Neural cell (in vitro differentiated cells): ENCODE data around the gene SPEG. TPM values are rescaled to one million over a fixed set of nuclear protein-coding genes. Genes with fewer than 3 reads are reported as not detected.

Experiments
- H2AFZ ChIP-seq: fragments of 200-600, 300-800 bp; sonication (generic), shearing (Covaris generic); 2 replicates; pipeline ENCODE4 v1.6.0; 2014; ENCODE audit warnings: low read depth, mild to moderate bottlenecking, antibody characterized with exemption, low read length, moderate library complexity
- H3F3A ChIP-seq: fragments of 200-600 bp; shearing (Covaris generic); 2 replicates; pipeline ENCODE4 v1.6.1; 2016; ENCODE audit warnings: mild to moderate bottlenecking, moderate library complexity, mixed read lengths, antibody characterized with exemption, low read length; ENCODE audit not compliant: insufficient read depth, poor library complexity, severe bottlenecking
- H3K27ac ChIP-seq: fragments of 200-600, 300-800 bp; sonication (generic), shearing (Covaris generic); 2 replicates; pipeline ENCODE4 v1.5.1; 2014; ENCODE audit warnings: mild to moderate bottlenecking, low read length, moderate library complexity
- H3K27me3 ChIP-seq: fragments of 300-800, 200-600 bp; sonication (generic), shearing (Covaris generic); 2 replicates; pipeline ENCODE4 v1.6.0; 2014; ENCODE audit warnings: mild to moderate bottlenecking, low read depth, low read length, moderate library complexity; ENCODE audit not compliant: insufficient read depth
- H3K36me3 ChIP-seq: fragments of 300-800, 200-600 bp; sonication (generic), shearing (Covaris generic); 2 replicates; pipeline ENCODE4 v1.5.1; 2014; ENCODE audit warnings: mild to moderate bottlenecking, antibody characterized with exemption, low read length, moderate library complexity; ENCODE audit not compliant: insufficient read depth
- H3K4me2 ChIP-seq: fragments of 300-800, 200-600 bp; sonication (generic), shearing (Covaris generic); 2 replicates; pipeline ENCODE4 v1.6.0; 2014; ENCODE audit warnings: mild to moderate bottlenecking, low read length
- H3K4me3 ChIP-seq: fragments of 300-800, 200-600 bp; sonication (generic), shearing (Covaris generic); 2 replicates; pipeline ENCODE4 v1.5.1; 2014; ENCODE audit warnings: mild to moderate bottlenecking, low read length, moderate library complexity
- H3K79me2 ChIP-seq: fragments of 200-600 bp; shearing (Covaris generic); replicated peaks from 2 replicates; pipeline ENCODE4 v1.6.0; 2014; ENCODE audit warnings: mild to moderate bottlenecking, low read length, moderate library complexity; ENCODE audit not compliant: insufficient read depth
- H3K9ac ChIP-seq: fragments of 300-800, 200-600 bp; sonication (generic), shearing (Covaris generic); 2 replicates; pipeline ENCODE4 v1.6.1; 2016; ENCODE audit warnings: mild to moderate bottlenecking, low read length, mixed read lengths
- H3K9me2 ChIP-seq: fragments of 200-600 bp; shearing (Covaris generic); 2 replicates; pipeline ENCODE4 v1.6.1; 2016; ENCODE audit warnings: mild to moderate bottlenecking, low read length, mixed read lengths; ENCODE audit not compliant: insufficient read depth
- H3K9me3 ChIP-seq: fragments of 200-600, 300-800 bp; sonication (generic), shearing (Covaris generic); 2 replicates; pipeline ENCODE4 v1.6.1; 2016; ENCODE audit warnings: mild to moderate bottlenecking, mixed run types, low read length, moderate library complexity, mixed read lengths
- H4K20me1 ChIP-seq: fragments of 200-600 bp; shearing (Covaris generic); 2 replicates; pipeline ENCODE4 v1.6.1; 2016; ENCODE audit warnings: mild to moderate bottlenecking, mixed run types; ENCODE audit not compliant: insufficient read depth
- EP300 ChIP-seq: fragments of 450-650 bp; conservative IDR thresholded peaks from 2 replicates; pipeline ENCODE4 v1.6.1; 2014; ENCODE audit warnings: antibody characterized with exemption, mild to moderate bottlenecking, moderate library complexity; ENCODE audit not compliant: poor library complexity, severe bottlenecking
- MXI1 ChIP-seq: fragments of 450-650 bp; conservative IDR thresholded peaks from 2 replicates; pipeline ENCODE4 v1.6.1; 2014; ENCODE audit warnings: antibody characterized with exemption, mild to moderate bottlenecking; ENCODE audit not compliant: poor library complexity, severe bottlenecking
- POLR2AphosphoS5 ChIP-seq: IDR thresholded peaks from 2 replicates; pipeline ENCODE4 v1.6.1; 2012
- RAD21 ChIP-seq: fragments of 450-650 bp; conservative IDR thresholded peaks from 2 replicates; pipeline ENCODE4 v1.6.1; 2014; ENCODE audit warnings: antibody characterized with exemption, mild to moderate bottlenecking, moderate library complexity
- SMC3 ChIP-seq: fragments of 450-650 bp; conservative IDR thresholded peaks from 2 replicates; pipeline ENCODE4 v1.6.1; 2014; ENCODE audit warnings: antibody characterized with exemption, mild to moderate bottlenecking, moderate library complexity; ENCODE audit not compliant: poor library complexity
- TAF1 ChIP-seq: IDR thresholded peaks from 2 replicates; pipeline ENCODE4 v1.6.1; 2012; ENCODE audit warnings: low read depth
- polyA plus RNA-seq: library from polyadenylated mRNA; depleted of rRNA; stranded (reverse); fragments of >200 nt; gene quantifications from 2 replicates; pipeline ENCODE4 v1.2.3, GENCODE V29; 2014
- TF ChIP-seq, protein P1 (sequence below): fragments of 450-650 bp; IDR thresholded peaks from 2 replicates; pipeline ENCODE4 v1.5.1; 2014; ENCODE audit warnings: antibody characterized with exemption, mild to moderate bottlenecking, moderate library complexity; ENCODE audit not compliant: poor library complexity, severe bottlenecking

The SPEG gene
- polyA plus RNA-seq, 1 donor from 2014 or later = 58.3 TPM

DNA sequence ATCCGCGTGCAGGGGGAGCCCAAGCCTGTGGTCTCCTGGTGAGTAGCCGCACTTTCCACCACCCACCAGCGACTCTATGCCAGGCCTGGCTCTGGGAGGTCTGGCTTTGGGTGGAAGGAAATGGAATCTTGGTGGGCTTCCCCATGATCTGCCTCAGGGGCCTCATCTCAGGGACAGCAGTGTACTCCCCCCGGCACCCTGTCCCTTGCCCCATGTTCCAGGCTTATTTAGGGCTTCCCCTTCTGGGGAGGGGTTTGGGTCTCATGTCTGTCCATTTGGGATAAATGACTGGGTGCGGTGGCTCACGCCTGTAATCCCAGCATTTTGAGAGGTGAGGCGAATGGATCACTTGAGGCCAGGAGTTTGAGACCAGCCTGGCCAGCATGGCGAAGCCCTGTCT lies 27.7 kb downstream of the SPEG start:
- Histone ChIP-seq H2AFZ (no peak overlapping the region), H3K4me2 (no peak overlapping the region), H3K9me2 (no peaks in the 10 kb centered on the region), H3K27me3 (no peaks in the 10 kb centered on the region), H3K9ac (no peak overlapping the region), H3K36me3 (no peaks in the 10 kb centered on the region), H3K27ac (no peak overlapping the region), H3K4me3 (no peak overlapping the region), H3K79me2 (no peaks in the 10 kb centered on the region), H3F3A (no peaks in the 10 kb centered on the region), H3K9me3 (no peaks in the 10 kb centered on the region), H4K20me1 (no peaks in the 10 kb centered on the region)
- TF ChIP-seq SMC3 (no peak), MXI1 (no peak)

DNA sequence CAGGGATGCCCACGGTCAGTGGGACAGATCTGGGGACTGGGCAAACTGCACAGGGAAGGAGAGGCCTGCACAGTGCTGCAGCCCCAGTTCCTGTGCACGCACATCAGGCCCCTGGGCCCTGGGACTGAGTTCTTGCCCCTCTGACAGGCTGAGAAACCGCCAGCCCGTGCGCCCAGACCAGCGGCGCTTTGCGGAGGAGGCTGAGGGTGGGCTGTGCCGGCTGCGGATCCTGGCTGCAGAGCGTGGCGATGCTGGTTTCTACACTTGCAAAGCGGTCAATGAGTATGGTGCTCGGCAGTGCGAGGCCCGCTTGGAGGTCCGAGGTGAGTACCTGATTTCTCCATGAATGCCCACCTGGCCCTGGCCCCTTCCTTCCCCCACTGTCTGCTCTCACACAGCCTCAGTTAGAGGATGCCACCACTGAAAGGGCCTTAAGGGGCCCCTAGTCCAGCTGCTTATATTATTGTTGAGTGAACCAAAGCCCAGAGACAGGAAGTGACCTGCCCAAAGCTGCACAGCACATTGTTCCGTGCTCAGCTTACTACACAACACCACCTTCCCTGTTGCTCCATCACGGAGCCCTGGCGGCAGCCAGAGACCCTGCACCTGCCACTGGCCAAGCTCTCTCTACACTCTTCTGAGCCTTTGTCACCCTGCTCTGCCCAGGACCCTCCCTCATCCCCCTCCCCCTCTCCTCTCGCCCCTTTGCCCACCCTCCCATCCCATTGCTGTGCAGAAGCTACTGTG lies 29.8 kb downstream of the SPEG start:
- Histone ChIP-seq H3K4me2 (no peak overlapping the region), H3K27me3 (no peaks in the 10 kb centered on the region), H3K9me2 (no peaks in the 10 kb centered on the region), H3K27ac (no peak overlapping the region), H3K9me3 (no peaks in the 10 kb centered on the region), H3K9ac (no peak overlapping the region), H3K4me3 (no peak overlapping the region), H2AFZ (no peak overlapping the region), H3K36me3 (no peaks in the 10 kb centered on the region), H3K79me2 (no peaks in the 10 kb centered on the region), H4K20me1 (no peaks in the 10 kb centered on the region), H3F3A (no peaks in the 10 kb centered on the region)
- TF ChIP-seq SMC3 = no peak
- TF ChIP-seq RAD21 = no peak
- TF ChIP-seq TAF1 = no peak

DNA sequence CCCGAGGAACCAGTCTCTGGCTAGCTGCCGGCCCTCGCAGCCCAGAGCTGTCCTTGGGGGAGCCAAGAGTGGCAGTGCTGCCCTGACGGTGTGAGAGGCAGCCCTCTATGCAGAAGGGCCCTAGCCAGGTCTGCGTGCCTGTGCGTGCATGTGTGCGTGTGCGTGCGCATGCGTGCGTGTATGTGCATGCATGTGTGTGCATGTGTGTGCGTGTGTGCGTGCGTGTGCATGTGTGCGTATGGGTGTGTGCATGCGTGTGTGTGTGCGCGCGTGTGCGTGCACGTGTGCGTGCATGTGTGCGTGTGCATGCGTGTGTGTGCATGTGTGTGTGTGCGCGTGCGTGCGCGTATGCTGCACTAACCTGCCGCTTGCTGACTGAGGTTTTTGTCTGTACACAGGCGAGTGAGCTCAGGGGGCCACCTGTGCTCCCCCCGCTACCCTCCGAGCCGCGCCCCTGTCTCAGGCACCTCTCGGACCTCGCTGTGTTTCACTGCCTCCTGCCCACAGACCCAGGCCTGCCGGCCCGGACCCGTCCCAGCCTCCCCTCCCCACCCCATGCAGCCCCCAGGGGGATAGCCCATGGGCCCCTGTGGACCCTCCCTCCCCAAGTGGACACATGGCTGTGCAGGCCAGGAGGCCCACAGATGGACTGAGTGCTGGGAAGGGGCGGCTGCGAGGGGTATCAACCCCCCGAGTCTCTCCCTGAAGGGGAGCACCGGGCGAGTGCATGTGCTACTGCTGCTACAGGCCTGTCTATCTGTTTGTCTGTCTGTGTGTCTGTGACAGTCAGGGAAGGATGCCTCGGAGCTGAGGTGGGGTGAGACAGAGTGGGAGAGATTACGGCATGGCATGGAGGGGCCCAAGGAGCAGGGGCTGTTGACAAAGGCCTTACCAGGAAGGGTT lies 31.3 kb downstream of the SPEG start:
- Histone ChIP-seq H3K27me3 (no peaks in the 10 kb centered on the region), H3K9me2 (no peaks in the 10 kb centered on the region), H3K9ac (no peak overlapping the region), H3K9me3 (no peaks in the 10 kb centered on the region), H3K79me2 (no peaks in the 10 kb centered on the region), H3K36me3 (no peaks in the 10 kb centered on the region), H3K4me3 (no peak overlapping the region), H3F3A (no peaks in the 10 kb centered on the region), H3K27ac (no peak overlapping the region), H3K4me2 (no peak overlapping the region), H4K20me1 (no peaks in the 10 kb centered on the region), H2AFZ (no peak overlapping the region)
- TF ChIP-seq, protein P1, sequence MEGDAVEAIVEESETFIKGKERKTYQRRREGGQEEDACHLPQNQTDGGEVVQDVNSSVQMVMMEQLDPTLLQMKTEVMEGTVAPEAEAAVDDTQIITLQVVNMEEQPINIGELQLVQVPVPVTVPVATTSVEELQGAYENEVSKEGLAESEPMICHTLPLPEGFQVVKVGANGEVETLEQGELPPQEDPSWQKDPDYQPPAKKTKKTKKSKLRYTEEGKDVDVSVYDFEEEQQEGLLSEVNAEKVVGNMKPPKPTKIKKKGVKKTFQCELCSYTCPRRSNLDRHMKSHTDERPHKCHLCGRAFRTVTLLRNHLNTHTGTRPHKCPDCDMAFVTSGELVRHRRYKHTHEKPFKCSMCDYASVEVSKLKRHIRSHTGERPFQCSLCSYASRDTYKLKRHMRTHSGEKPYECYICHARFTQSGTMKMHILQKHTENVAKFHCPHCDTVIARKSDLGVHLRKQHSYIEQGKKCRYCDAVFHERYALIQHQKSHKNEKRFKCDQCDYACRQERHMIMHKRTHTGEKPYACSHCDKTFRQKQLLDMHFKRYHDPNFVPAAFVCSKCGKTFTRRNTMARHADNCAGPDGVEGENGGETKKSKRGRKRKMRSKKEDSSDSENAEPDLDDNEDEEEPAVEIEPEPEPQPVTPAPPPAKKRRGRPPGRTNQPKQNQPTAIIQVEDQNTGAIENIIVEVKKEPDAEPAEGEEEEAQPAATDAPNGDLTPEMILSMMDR = no peak
- TF ChIP-seq TAF1 (no peak), EP300 (no peak), POLR2AphosphoS5 (no peak), SMC3 (no peak)
